K562 (cell line): ENCODE data around the gene C1RL.

Experiments used
- FOXK2 ChIP-seq, 2 experiments: fragments of 450-650 bp; IDR thresholded peaks in 1 of 2; conservative IDR thresholded peaks in 1 of 2; 2 replicates each; pipeline ENCODE4 v1.6.1; 2016; ENCODE audit warnings: low read depth in 2 of 2, mild to moderate bottlenecking in 1 of 2
- HIVEP1 ChIP-seq: fragments of 250-450 bp; sonication (Bioruptor Pico); IDR thresholded peaks from 2 replicates; pipeline ENCODE4 v1.4.0; 2020; ENCODE audit warnings: mild to moderate bottlenecking
- MCM2 ChIP-seq: fragments of 450-650 bp; IDR thresholded peaks from 2 replicates; pipeline ENCODE4 v1.6.1; 2017; ENCODE audit warnings: low read depth, mild to moderate bottlenecking
- PRDM10 ChIP-seq: fragments of 450-650 bp; IDR thresholded peaks from 2 replicates; pipeline ENCODE4 v1.6.1; 2018; ENCODE audit not compliant: partially characterized antibody
- ZNF121 ChIP-seq: sonication (generic); formaldehyde crosslinking; conservative IDR thresholded peaks from 2 replicates; pipeline ENCODE4 v1.8.0; 2022; ENCODE audit warnings: missing genetic modification reagents

GRCh38 chr12:7134396-7135166 is 25.6 kb upstream of the C1RL start:
- TF ChIP-seq MCM2 = no peak
- TF ChIP-seq ZNF121 (CRISPR knock-in tag) = no peak
- no peak for TF ChIP-seq PRDM10
- TF ChIP-seq HIVEP1 (CRISPR knock-in tag) = no peak
- no peak for TF ChIP-seq FOXK2 (conservative IDR thresholded peaks at IDR 0.05 in 1 of 2, IDR thresholded peaks at IDR 0.05 in 1 of 2; ENCODE audit: low read depth in 2 of 2)
